NOMO-1 treated with dmso at 0.1 percent for 144 hours (cell line): ENCODE measurements around the gene POLD4.

Experiments used
- DNase-seq: peaks from one replicate; lab custom pipeline; 2025; ENCODE audit not compliant: unreplicated experiment; lab: John Stamatoyannopoulos, UW

Gene POLD4

DNA sequence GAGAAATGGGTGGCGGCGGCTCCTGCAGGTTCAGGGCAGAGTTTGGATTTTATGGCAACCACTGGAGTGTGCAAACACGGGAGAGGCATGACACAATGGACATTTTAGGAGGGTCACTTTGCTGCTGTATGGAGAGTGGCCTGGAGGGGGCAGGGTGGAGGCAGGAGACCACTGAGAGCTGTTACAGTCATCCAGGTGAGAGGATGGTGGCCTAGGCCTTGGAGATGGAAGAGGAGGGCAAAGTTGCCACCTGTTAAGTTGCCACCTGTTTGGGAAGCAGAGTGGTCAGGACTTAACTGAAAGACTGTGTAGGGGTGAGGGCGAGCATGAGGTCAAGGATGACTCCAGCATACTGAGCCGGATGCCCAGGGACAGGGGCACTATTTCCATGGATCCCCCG lies 36.1 kb upstream of the POLD4 start:
- DNase-seq = peak; percentile 16

DNA sequence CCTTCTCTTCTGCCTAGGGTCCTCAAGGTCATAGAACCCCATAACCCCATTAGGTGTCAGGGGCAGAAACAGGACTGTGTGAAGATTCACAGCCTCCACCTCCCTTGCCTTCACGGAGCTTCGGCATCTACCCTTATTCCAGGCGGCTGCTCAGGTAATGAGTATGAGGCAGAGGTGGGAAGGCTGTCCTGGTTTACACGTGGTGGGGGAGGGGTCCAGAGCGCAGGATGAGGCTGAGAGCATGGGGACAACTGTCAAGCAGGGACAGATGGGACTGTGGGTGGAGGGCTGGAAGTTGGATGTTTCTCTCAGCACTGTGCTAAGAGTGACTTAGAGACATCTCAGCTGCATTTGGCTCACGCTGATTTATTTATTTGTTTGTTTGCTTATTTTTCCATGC lies 34.2 kb upstream of the POLD4 start:
- DNase-seq = no peak

DNA sequence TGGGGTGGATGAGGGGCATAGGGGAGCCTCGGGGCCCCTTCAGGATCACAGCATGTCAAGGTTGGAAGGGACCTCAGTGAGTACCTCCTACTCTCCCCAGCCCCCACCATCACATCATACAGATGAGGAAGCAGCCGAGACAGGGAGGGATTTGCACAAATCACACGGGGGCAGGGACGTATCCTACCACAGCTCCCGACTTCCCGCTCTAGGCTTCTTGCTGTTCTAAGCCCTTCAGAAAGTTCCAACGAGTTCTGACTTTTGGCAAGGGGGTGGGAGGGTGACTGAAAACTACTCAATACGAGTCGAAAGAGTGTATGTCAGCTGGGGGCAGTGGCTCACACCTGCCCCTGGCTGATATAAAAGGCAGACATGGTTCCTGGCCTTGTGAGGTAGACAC lies 33.7 kb upstream of the POLD4 start:
- no peak for DNase-seq

DNA sequence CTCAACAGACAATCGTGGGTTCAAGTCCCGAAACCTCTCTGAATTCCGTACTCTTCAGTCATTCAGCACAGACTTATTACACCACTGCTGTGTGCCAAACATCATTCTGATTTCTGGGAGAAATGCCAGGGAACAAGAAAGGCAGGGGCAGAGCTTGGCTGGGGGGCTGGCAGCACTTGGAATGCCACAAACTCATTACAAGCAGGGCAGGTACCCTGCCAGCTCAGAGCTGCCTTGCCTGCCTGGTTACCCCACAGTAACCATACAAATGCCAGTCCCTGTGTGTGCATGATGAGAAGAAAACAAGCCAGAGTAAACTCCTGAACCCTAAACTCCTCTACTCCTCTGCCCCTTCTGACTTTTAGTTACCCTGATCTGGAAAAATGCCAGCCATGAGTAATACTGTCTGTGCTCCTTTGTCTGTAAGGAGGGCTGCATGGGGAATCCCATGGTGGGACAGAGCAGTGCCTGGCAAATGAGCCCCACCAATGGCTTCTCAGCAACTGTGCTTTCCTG lies 31.6 kb upstream of the POLD4 start:
- DNase-seq = no peak

DNA sequence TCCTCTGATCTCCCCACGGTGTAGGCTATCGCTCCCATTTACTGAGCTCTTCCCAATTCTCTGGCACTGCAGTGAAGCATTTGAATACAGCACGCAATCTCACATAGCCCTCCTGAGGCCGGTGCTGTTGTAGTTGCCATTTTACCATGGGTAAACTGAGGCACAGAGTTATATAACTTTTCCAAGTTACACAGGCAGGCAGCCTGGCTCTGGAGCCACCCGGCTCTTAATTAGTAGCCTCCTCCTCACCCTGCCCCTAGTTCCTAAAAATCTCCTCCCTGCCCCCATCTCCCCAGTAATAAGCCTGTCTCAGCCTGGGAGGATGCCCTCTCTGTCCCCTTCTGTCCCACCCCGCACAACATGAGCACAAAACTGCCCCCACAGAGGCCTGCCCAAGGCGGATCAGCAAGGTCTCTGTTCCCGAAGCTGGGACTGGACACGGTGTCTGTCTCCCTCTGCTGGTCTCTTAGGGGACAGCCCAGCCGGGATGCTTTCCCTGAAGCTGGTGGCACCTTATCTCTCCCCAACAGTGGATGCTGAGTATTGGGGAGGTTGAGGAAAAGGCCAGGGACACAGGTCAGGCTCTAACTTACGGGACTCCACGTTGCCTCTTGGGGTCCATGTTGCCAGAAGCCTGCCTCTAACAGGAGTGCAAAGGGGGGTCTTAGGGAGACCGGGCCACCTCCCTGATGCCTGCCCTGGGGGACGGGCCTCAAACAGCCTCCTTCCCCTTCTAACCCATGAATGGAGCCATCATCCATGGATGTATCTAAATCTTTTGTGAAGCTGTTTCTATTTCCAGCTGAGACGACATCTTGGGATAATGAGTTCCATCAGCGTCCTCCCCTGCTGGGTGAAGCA lies 29.2 kb upstream of the POLD4 start:
- peak; percentile 70 for DNase-seq

DNA sequence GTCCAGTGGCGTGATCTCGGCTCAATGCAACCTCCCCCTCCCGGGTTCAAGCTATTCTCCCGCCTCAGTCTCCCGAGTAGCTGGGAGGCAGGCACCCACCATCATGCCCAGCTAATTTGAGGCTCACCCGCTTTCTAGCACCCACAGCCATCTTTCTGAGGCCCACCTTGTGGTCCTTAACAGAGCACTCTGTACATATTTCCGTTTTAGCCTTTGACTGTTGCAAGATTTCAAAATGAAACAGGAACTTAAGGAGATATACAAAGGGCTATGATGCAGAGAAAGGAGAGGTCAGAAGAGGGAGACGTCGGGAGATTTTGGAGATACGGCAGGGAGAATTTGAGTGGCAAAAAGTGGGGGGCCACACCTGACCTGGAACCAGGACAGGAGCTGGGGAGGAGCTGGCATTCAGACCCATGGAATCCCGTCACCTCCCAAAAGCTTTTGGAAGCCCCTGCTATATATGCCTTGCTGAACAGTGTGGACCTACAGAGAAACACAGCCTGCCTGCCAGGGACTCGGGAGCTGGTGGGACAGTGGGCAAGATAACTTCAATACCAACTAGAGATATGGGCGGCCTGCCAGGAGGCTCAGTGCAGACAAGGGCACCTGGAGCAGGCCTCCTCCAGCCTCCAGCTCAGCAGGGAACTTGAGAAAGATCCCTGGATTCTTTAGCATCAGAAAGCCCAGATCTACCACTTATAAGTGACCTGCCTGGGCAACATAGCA lies 28.1 kb upstream of the POLD4 start:
- peak; percentile 70 for DNase-seq

DNA sequence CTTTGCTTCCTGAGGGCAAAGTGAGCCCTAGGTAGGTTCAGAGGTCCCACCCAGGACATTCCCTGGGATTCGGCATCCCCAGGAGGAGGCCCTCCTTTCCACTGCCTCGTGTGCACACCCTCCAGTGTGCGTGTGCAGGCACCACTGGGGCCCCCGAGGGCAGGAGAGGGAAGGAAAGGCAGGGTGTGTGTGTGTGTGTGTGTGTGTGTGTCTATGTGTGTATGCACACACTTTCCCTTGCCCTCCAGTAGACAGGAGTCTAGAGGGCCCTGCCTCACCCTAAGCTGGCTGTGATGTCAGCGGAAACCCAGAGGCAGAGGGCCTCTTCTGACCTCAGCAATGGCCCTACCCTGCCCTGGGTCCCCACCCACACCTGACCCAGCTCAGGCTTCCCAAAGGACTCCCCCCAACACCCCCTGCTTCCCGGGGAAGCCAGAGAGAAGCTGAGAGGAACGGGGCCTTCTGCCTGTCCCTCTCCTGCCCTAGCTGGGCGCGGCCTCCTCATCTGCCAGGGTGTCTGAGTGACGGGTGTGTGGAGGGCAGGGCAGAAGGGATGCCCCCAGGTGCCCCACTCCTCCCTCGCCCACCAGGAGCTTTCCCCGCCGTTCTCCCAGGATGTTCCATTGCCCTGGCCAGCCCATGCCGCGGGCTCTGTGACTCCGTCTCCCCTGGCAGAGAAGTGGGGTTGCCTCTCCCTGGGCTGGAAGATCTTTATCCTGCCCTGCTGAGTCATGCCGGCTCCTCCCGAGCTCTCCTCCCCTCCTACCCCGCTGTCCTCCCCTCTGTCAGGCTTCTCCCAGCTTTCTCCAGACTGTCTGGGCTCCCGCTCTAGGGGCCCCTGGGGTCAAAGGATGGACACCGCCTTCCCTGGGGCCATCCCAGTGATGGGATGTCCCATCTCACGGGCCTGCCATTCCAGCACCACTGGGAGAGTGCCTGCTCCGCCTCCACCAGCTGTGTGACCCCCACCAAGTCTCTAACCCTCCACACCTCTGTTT lies 26.0 kb upstream of the POLD4 start:
- DNase-seq = no peak

DNA sequence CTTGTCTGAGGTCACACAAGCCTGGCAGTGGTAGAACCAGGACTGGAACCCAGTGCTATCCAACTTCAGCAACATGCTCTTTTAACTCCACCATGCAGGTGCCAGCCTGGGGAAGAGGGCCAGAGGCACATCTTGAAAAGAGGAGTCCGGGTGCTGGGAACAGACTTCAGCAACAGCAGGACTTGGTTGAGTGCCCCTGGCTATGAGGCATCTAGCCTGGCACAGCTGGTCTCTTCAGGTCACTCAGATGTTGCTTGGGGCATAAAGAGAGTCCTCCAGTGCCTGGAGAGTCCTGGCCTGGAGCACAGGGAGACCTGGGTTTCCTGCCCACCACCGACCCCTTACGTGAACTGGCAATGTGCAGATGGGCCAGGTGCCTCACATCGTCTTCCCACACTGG lies 25.2 kb upstream of the POLD4 start:
- DNase-seq = no peak

DNA sequence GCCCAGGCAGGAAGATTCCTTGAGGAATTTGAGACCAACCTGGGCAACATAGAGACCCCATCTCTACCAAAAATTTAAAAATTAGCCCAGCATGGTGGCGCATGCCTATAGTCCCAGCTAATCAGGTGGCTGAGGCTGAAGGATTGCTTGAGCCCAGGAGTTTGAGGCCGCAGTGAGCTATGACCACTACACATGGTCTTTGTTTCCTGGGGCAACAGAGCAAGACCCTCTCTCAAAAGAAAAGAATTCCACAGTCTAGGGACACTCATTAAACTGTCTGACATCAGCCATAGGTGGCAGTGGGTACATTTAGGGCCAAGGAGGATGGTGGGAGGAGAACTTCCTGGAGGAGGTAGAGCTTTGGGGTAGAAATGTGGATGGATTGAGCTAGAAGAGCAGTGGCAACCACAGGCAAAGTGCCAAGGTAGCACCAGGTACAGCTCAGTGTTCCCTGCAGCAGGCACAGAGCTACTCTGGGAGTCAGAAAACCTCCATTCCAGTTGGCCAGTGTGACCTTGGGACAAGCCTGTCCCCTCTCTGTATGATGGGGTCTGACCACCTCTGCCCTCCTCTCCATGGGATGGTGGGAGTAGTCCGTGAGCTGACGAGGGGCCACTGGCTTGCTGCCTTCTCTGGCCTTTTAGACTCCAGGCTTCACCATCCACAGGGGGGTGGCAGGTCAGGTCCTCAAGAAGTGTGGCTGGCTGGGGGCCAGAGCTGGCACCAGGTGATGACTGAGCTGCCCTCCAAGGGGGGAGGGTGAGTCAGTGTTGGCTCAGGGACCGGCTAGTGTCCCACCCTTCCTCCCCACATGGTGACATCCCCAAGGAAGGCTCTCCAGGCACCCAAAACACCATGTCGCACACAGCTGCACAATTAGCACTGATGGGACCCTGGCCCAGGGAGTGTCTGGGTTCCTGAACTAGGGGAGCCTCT lies 23.8 kb upstream of the POLD4 start:
- DNase-seq = no peak

DNA sequence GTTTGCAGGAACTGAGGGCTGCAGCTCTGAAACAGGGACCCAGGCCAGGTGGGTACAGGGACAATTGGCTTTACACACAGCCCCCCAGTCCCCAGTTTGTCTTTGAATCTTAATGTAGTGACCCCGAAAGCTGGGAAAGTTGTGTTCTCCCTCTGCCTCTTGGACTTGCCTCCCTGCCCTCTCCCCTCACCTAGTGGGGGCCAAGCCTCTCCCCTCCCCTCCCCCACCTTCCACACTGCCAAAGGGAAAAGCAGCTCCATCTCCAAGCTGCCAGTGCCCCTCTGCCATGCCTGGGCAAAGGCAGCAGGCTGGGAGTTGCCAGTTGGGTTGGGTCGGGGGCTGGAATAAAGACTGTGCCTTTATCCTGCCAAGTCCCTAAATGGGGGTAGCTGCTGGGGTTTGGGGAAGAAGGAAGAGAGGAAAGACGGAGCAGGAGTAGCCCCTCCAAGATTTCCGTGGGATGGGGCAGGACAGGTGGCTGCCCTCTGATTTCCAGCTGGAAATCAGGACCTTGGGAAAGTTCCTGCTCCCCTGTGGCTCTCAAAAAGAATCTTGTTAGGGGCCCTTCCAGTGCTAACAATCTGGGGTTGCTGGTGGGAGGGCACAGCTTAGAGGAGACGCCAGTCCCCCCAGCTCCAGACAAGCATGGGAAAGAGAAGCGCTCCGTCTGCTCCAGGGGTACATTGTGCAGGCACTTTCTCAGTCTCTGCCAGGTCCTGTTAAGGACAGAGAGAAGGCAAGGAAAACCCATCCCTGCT lies 22.9 kb upstream of the POLD4 start:
- no peak for DNase-seq

DNA sequence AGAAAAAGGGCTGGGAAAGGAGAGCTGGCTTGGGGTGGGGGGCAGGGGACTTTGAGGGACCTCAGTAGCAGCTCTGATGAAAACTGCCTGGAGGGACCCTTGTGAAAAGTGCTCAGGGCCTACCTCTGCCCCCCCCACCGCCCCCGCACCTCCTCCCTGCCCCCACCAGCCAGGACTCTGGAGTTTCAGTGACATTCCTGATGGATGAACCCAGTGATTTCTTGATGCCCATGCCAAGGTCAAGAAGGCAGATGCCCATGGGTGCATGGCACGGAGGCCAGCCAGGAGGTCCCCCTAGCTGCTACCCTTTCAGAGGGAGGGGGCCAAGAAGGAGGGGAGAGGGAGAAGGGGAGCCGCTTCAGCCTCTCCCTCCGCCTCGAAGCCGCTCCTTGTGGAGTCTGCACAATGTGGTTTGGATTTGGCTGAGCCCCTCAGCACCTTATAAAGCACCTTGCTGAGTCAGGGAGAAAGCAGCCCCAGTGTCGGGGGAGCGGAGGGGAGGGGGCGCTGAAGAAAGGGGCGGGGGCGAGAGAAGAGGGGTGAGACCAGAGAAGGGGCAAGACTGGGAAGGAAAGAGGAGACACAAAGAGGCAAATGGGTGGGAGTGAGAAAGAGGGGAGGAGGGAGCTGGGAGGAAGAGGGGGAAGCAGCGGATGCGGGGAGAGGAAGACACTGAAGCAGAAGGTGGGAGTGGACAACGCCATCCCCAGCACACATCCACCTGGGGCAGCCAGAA lies 22.1 kb upstream of the POLD4 start:
- no peak for DNase-seq

DNA sequence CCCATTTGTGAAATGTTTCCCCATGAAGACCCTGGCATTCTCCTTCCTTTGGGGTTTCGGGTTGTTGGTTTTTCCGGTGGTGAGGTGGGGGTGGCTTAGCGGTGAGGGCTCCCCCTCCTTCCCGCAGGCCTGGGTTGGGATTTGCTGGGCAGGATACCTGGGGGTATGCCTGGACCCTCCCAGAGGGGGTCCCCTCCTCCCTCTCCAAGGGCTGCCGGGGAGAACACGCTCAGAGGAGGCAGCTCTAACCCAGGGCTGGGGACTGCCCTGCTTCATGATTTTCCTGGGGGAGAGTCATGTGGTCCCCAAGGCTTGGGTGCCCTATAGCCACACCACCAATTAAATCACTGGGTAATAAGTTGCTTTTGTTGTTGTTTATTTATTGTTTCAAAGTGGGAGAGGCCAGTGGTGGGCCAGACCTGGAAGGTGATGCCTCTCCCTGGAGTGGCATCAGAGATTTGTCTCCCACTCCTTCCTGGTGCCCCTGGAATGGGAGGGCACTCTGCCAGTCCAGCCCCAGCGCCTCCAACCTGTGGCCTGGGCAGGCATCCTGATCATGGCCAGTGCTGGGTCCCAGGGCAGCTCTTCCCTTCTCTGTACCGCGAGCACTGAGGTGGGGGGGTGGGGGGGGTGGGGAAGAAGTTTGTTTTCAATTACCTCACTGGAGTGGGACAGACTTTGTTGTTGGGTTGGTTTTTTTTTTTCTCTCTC lies 21.4 kb upstream of the POLD4 start:
- DNase-seq = no peak

DNA sequence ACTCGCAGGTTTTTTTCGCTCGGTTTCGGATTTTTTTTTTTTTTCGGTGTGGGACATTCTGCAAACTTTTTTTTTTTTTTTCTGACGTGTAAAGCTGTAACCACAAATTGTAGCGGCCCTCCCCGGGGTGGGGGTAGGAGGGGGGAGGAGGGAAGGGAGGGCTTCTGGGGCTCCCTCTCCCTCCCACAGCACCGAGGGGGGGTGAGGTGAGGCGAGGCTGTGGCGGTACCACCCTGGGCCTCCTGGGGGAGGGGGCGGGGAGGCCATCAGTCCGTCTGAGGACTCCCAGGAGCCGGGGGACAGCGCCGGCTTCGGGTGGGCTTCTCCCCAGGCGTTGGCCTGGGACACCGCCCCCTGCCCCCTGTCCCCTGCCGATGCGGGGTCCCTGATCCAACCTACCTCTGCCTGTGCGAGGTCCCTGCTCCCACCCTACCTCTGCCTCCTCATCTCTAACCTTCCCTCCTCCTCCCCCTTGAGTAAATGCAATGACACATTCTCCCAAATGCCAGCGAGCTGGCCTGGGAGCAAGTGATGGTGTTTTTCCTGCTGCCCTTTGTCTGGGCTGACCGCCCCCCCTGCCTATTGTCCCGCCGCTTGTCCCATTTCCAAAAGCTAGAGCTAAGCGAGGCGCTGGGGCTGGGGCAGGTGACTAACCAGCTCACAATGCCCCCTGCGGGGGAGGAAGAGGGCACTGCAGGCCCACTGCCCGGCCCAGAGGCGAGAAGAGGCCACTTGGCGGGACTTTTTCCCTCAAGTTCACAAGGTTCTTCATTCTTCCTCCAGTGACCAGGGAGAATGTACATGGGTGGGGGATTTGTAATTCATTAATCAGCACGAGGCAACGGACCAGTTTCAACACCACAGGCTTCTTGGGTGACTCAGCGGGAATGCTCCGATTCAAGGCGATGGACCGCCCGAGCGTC lies 20.6 kb upstream of the POLD4 start:
- peak; percentile 60 for DNase-seq

DNA sequence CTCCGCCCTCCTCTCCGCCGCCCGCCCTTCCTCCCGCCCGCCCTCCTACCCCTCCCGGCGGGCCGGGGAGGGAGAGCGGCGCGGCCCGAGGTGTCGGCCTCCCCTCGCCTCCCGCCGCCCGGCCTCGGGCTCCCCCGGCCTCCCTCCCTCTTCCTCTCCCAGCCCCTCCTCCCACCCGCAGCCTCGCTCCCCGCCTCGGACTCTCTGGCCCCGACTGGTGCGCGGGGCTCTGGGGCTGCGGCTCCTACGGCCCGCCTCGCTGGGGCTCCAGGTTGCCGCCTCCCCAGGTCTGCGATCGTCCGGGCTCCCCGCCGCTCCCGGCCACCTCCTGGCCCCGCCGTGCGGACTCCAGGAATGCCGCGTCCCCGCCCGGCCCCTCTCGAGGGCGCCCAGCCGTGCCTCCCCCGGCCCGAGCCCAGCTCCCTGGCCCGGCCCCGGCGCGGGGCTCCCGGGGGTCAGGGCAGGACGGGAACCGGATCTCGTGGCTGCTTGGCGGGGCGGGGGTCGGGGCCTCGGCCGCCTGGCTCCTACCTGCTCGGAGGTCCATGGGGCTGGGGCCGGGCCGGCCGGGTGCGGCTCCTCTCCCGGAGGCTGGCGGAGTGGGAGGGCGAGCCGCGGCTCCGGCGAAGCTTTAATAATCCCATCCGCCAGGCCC lies 19.8 kb upstream of the POLD4 start, which contains the start of gene CLCF1:
Gene CLCF1, minus strand, starts transcription at position 606 of the 655 bp plus-strand sequence. Its CDS starts 59 bp downstream, at position 547.
- DNase-seq = peak; percentile 14

DNA sequence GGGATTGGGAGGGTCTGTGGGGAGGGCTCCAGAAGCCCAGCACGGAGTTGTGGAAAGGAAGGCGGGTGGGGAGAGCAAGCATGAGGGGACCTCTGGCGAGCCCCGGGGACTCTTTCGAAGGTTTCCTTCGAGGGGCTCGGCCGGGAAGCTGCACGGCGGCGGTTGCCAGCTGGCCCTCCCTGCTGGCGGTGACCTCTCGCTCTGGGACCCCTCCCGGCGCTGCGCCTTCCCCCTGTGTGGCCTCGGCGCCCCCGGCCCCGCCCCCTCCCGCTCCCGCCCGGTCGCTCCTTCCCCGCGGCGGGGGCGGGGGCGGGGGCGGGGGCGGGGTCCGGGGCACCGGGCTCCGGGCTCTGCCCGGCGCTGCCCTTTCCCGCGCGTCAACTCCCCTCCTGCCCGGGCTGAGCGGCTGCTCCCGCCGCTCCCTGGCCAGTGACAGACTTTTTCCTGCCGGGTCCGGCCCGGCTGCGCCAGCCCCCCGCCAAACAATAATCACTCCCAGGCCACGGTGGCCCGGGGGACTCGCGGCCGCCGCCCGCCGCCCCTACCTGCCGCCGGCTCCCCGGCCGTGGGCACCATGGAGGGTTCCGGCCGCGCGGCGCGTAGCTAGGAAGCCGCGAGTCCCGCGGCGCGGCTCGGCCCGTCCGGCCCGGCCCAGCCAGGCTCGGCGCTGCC lies 19.1 kb upstream of the POLD4 start:
- no peak for DNase-seq

DNA sequence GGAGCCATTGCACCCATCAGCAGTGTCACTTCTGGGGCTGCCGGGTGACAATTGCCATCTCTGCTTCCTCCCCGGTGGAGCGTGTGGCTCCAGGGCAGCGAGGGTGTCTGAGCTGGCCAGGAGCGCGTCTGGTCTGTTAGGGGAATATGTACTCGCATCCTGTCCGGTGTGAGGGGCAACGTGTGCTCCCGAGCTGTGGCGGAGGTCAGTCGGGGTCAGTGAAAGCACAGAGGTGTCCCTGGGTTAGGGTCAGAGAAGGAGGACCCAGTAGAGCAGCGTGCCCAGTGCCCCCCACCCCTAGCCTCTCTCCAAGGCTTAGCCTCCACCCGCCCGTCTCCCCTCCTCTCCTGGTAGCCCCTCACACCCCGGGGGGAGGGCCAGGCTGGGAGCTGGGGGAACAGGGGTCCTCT lies 18.6 kb upstream of the POLD4 start:
- DNase-seq = no peak
